Suprapubic skin (tissue), 4 donors: ENCODE data around the gene GOLGA3.

Experiments
- CTCF ChIP-seq, 2 donors: fragments of 200-600 bp in 1 of 2; fragments of 450-650 bp in 1 of 2; sonication (generic) in 1 of 2; IDR thresholded peaks; one replicate each; pipeline ENCODE4 v1.5.1; 2016 to 2019; ENCODE audit warnings: antibody characterized with exemption in 2 of 2, mild to moderate bottlenecking in 1 of 2, moderate library complexity in 1 of 2
- EP300 ChIP-seq: sonication (generic); formaldehyde crosslinking; IDR thresholded peaks from one replicate; pipeline ENCODE4 v1.6.1; 2017; ENCODE audit warnings: antibody characterized with exemption
- POLR2A ChIP-seq, 2 donors: fragments of 450-650 bp; IDR thresholded peaks; one replicate each; pipeline ENCODE4 v1.6.1; 2017; ENCODE audit warnings: antibody characterized with exemption in 2 of 2, mild to moderate bottlenecking in 2 of 2, moderate library complexity in 2 of 2
- POLR2AphosphoS5 ChIP-seq, 3 donors: sonication (generic); formaldehyde crosslinking; IDR thresholded peaks; one replicate each; pipeline ENCODE4 v1.6.1; 2017; ENCODE audit warnings: antibody characterized with exemption in 3 of 3

- no peak for TF ChIP-seq CTCF (IDR thresholded peaks at IDR 0.05)
- TF ChIP-seq POLR2A (IDR thresholded peaks at IDR 0.05), result no peak
- no peak for TF ChIP-seq EP300
- no peak for TF ChIP-seq POLR2AphosphoS5 (IDR thresholded peaks at IDR 0.05)
These were observed 9.2 kb upstream of the GOLGA3 start for GRCh38 chr12:132837693-132838409.
